Fibroblast of villous mesenchyme (primary cell): ENCODE data around the gene PPP6R2. TPM values are rescaled to one million over a fixed set of nuclear protein-coding genes. Genes with fewer than 3 reads are reported as not detected.
"Not testable (repeated sequence)": the region's sequence is repeated elsewhere in the genome, so short reads cannot be mapped to it uniquely, and the experiment has no call there.

ENCODE experiments used
- DNase-seq: peaks from one replicate; pipeline ENCODE4 v3.0.0-alpha.2; 2010; ENCODE audit warnings: low read depth
- H3K4me3 ChIP-seq: 2 replicates; pipeline ENCODE4 v1.5.1; 2011; ENCODE audit warnings: low read depth, mild to moderate bottlenecking, low read length
- CTCF ChIP-seq: IDR thresholded peaks from 2 replicates; pipeline ENCODE4 v1.5.1; 2012; ENCODE audit warnings: low read depth, mild to moderate bottlenecking, low read length; ENCODE audit not compliant: insufficient read depth
- total RNA-seq: library from RNA; depleted of rRNA; stranded (reverse); fragments of >200 nt; gene quantifications from 2 replicates; pipeline ENCODE4 v1.2.3, GENCODE V29; 2012

PPP6R2 gene
- total RNA-seq, 1 donor = 54.0 TPM

GRCh38 chr22:50318698-50319411 is 24.3 kb upstream of the PPP6R2 start:
- DNase-seq = no peak
- no peak for TF ChIP-seq CTCF
- no peak overlapping the region for H3K4me3 ChIP-seq

GRCh38 chr22:50319503-50319951 is 23.6 kb upstream of the PPP6R2 start:
- DNase-seq = no peak
- TF ChIP-seq CTCF = no peak
- H3K4me3 ChIP-seq = no peak overlapping the region

- no peak for TF ChIP-seq CTCF
- no peak for DNase-seq
- no peak overlapping the region for H3K4me3 ChIP-seq
Measured at GRCh38 chr22:50320116-50320515, 23.0 kb upstream of the PPP6R2 start.

- TF ChIP-seq CTCF = no peak
- no peak overlapping the region for H3K4me3 ChIP-seq
- DNase-seq = no peak
Measured at GRCh38 chr22:50320671-50321325, 22.3 kb upstream of the PPP6R2 start.

- not testable (repeated sequence) for DNase-seq, H3K4me3 ChIP-seq
Measured at GRCh38 chr22:50322382-50323104, 20.6 kb upstream of the PPP6R2 start.

GRCh38 chr22:50323900-50324299 is 19.2 kb upstream of the PPP6R2 start:
- no peak for DNase-seq
- no peak overlapping the region for H3K4me3 ChIP-seq
- no peak for TF ChIP-seq CTCF

- DNase-seq = no peak
- TF ChIP-seq CTCF = no peak
- peak overlapping the region; percentile 57 for H3K4me3 ChIP-seq
Measured at GRCh38 chr22:50325444-50326224, 17.5 kb upstream of the PPP6R2 start.
